Lower leg skin (tissue), 3 donors: ENCODE results near the gene PYGO1.

Experiments
- CTCF ChIP-seq, 3 donors: fragments of 450-650 bp; IDR thresholded peaks; one replicate each; pipeline ENCODE4 v1.5.1; 2016; ENCODE audit warnings: antibody characterized with exemption in 3 of 3, mild to moderate bottlenecking in 3 of 3, moderate library complexity in 2 of 3
- POLR2A ChIP-seq, 2 donors: fragments of 450-650 bp; IDR thresholded peaks; one replicate each; pipeline ENCODE4 v1.6.1; 2016 to 2017; ENCODE audit warnings: antibody characterized with exemption in 2 of 2, mild to moderate bottlenecking in 1 of 2, moderate library complexity in 1 of 2

GRCh38 chr15:55590788-55591187 is 2.6 kb upstream of the PYGO1 start:
- TF ChIP-seq POLR2A (IDR thresholded peaks at IDR 0.05) (no peak), CTCF (IDR thresholded peaks at IDR 0.05) (no peak)
